Testis (tissue), 2 donors: ENCODE measurements around the gene FCER1G.

Source experiments
- POLR2A ChIP-seq: fragments of 450-650 bp; IDR thresholded peaks from one replicate; pipeline ENCODE4 v1.6.1; 2017; ENCODE audit warnings: antibody characterized with exemption, mild to moderate bottlenecking, moderate library complexity
- TF ChIP-seq, protein P1 (sequence below), 3 experiments: fragments of 450-650 bp in 2 of 3; fragments of 200-600 bp in 1 of 3; sonication (generic) in 1 of 3; IDR thresholded peaks; one replicate each; pipeline ENCODE4 v1.5.1; 2016 to 2019; ENCODE audit warnings: antibody characterized with exemption in 3 of 3, mild to moderate bottlenecking in 2 of 3, moderate library complexity in 1 of 3

DNA sequence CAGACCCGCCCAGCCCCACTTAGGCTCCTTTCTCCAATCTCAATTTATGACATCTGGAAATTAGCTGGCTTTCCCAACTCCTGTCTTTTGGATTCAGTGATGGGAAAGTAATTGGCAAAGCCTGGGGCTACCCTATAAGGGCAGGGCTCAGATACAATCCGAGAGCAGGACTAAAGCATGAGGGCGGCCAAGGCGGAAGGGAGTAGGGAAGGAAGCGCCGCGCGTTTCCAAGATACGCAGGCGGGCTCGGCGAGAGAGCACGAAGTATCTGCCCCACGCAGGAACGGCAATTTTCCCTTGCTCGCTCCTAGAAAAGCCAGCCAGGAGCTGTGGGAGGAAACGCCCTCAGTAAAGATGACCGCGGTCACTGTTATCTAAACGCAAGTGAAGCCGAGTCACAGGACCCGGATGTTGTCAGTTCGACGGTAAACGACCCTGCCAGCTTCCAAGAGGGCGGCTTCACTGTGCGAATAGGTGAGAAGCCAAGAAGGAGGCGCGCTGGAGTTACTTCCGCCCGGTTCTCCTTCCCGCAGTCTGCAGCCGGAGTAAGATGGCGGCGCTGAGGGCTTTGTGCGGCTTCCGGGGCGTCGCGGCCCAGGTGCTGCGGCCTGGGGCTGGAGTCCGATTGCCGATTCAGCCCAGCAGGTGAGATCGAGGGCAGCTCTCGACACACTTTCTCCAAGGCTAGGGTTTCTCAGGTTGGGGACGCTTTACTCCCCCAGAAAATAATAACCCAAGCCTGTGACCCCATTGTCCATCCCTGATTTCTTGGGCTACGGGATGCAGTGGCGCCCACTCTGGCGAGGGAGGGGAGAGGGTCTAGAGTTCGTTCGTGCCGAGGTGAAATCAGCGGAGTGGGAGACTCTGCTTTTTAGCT, 13.0 kb upstream of the FCER1G start, which contains the start of gene NDUFS2:
- TF ChIP-seq, protein P1, sequence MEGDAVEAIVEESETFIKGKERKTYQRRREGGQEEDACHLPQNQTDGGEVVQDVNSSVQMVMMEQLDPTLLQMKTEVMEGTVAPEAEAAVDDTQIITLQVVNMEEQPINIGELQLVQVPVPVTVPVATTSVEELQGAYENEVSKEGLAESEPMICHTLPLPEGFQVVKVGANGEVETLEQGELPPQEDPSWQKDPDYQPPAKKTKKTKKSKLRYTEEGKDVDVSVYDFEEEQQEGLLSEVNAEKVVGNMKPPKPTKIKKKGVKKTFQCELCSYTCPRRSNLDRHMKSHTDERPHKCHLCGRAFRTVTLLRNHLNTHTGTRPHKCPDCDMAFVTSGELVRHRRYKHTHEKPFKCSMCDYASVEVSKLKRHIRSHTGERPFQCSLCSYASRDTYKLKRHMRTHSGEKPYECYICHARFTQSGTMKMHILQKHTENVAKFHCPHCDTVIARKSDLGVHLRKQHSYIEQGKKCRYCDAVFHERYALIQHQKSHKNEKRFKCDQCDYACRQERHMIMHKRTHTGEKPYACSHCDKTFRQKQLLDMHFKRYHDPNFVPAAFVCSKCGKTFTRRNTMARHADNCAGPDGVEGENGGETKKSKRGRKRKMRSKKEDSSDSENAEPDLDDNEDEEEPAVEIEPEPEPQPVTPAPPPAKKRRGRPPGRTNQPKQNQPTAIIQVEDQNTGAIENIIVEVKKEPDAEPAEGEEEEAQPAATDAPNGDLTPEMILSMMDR (IDR thresholded peaks at IDR 0.05) = peak in 1 of 3 experiments; percentile 14
- no peak for TF ChIP-seq POLR2A
